ENCODE results near the gene IQSEC1.

IQSEC1 gene

DNA sequence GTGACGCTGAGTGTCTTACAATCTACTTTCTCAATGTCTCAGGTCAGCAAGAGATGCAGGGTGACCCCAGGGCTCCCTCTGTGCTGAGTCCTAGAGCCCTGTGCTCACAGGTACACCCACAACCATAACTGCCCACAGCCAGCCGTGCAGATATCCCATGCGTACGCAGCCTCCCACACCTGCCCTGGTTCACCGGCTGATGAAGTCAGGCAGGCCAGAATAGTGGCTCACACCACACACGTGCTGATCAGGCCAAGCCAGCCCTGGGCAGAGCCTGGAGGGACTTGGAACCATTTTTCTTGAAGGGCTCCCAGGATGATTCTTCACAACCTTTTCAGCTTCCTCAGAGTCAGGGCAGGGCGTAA lies 168.3 kb downstream of the IQSEC1 start:
- Histone ChIP-seq H3K4ac (ENCODE audit: low read length) (no peak overlapping the region), H4K8ac (ENCODE audit: low read depth, low read length) (no peak overlapping the region), H3K9ac (ENCODE audit: low read depth, low read length, poor library complexity) (peak overlapping the region; percentile 25), H3K27me3 (ENCODE audit: control insufficient read depth in 3 of 3, insufficient read depth in 3 of 3, low read depth in 1 of 3, low read length in 3 of 3) (no peaks in the 10 kb centered on the region), H3K4me2 (ENCODE audit: insufficient read depth, low read length, poor library complexity, severe bottlenecking) (no peak overlapping the region), H2BK12ac (ENCODE audit: low read length) (no peak overlapping the region), H3K23ac (ENCODE audit: low read depth, low read length, poor library complexity) (no peak overlapping the region), H3K9me3 (replicated peaks in 1 of 2; ENCODE audit: control insufficient read depth in 2 of 2, insufficient read depth in 1 of 2, low read depth in 1 of 2, low read length in 2 of 2) (no peaks in the 10 kb centered on the region), H3K27ac (replicated peaks; ENCODE audit: low read length) (no peak overlapping the region), H2AK5ac (ENCODE audit: low read depth, low read length) (no peak overlapping the region), H3K4me3 (ENCODE audit: low read length in 2 of 2) (no peak overlapping the region), H3K79me1 (ENCODE audit: low read depth, low read length) (no peaks in the 10 kb centered on the region), H3K14ac (ENCODE audit: low read length) (no peak overlapping the region), H3K36me3 (replicated peaks in 1 of 2; ENCODE audit: control insufficient read depth in 2 of 2, insufficient read depth in 2 of 2, low read length in 2 of 2) (peaks cover 41 to 92% of the 10 kb centered on the region in 2 donors), H4K91ac (ENCODE audit: low read depth, low read length, poor library complexity) (no peak overlapping the region), H2BK120ac (ENCODE audit: low read depth, low read length) (no peak overlapping the region), H2BK15ac (ENCODE audit: low read length) (no peak overlapping the region), H3K18ac (ENCODE audit: low read length) (no peak overlapping the region), H3K4me1 (ENCODE audit: control insufficient read depth in 2 of 2, insufficient read depth in 1 of 2, low read depth in 1 of 2, low read length in 2 of 2) (no peaks in the 10 kb centered on the region), H2BK5ac (ENCODE audit: low read length) (no peak overlapping the region), H2AFZ (ENCODE audit: low read length) (no peak overlapping the region)
- no CpG with 5 or more reads among the region's 7 CpGs for WGBS, 2 donors (ENCODE audit: extremely low coverage in 2 of 2, insufficient read length in 2 of 2, insufficient replicate concordance in 1 of 2)
- DNase-seq (ENCODE audit: low spot score): no peak

- no peak overlapping the region for H2BK15ac ChIP-seq (ENCODE audit: low read length)
- no peak overlapping the region for H3K18ac ChIP-seq (ENCODE audit: low read length)
- H4K8ac ChIP-seq (ENCODE audit: low read depth, low read length): no peak overlapping the region
- no peaks in the 10 kb centered on the region for H3K9me3 ChIP-seq (replicated peaks in 1 of 2; ENCODE audit: control insufficient read depth in 2 of 2, insufficient read depth in 1 of 2, low read depth in 1 of 2, low read length in 2 of 2)
- no peak overlapping the region for H3K4me3 ChIP-seq (ENCODE audit: low read length in 2 of 2)
- H2BK12ac ChIP-seq (ENCODE audit: low read length): no peak overlapping the region
- H3K4ac ChIP-seq (ENCODE audit: low read length): no peak overlapping the region
- H3K4me1 ChIP-seq (ENCODE audit: control insufficient read depth in 2 of 2, insufficient read depth in 1 of 2, low read depth in 1 of 2, low read length in 2 of 2): peaks cover 0 to under 1% of the 10 kb centered on the region in 2 donors
- H3K4me2 ChIP-seq (ENCODE audit: insufficient read depth, low read length, poor library complexity, severe bottlenecking): no peak overlapping the region
- H2BK5ac ChIP-seq (ENCODE audit: low read length): no peak overlapping the region
- H3K27me3 ChIP-seq (ENCODE audit: control insufficient read depth in 3 of 3, insufficient read depth in 3 of 3, low read depth in 1 of 3, low read length in 3 of 3): no peaks in the 10 kb centered on the region
- no peak overlapping the region for H3K23ac ChIP-seq (ENCODE audit: low read depth, low read length, poor library complexity)
- H2AFZ ChIP-seq (ENCODE audit: low read length): no peak overlapping the region
- no CpG with 5 or more reads among the region's 7 CpGs for whole genome bisulfite sequencing, 2 donors (ENCODE audit: extremely low coverage in 2 of 2, insufficient read length in 2 of 2, insufficient replicate concordance in 1 of 2)
- H3K9ac ChIP-seq (ENCODE audit: low read depth, low read length, poor library complexity): no peak overlapping the region
- H4K91ac ChIP-seq (ENCODE audit: low read depth, low read length, poor library complexity): no peak overlapping the region
- no peak overlapping the region for H3K14ac ChIP-seq (ENCODE audit: low read length)
- peaks cover 34 to 91% of the 10 kb centered on the region in 2 donors for H3K36me3 ChIP-seq (replicated peaks in 1 of 2; ENCODE audit: control insufficient read depth in 2 of 2, insufficient read depth in 2 of 2, low read length in 2 of 2)
- no peaks in the 10 kb centered on the region for H3K79me1 ChIP-seq (ENCODE audit: low read depth, low read length)
- H3K27ac ChIP-seq (replicated peaks; ENCODE audit: low read length): no peak overlapping the region
- no peak overlapping the region for H2BK120ac ChIP-seq (ENCODE audit: low read depth, low read length)
- no peak for DNase-seq (ENCODE audit: low spot score)
- H2AK5ac ChIP-seq (ENCODE audit: low read depth, low read length): no peak overlapping the region
Observed at GRCh38 chr3:12903881-12904280, 169.3 kb downstream of the IQSEC1 start.

DNA sequence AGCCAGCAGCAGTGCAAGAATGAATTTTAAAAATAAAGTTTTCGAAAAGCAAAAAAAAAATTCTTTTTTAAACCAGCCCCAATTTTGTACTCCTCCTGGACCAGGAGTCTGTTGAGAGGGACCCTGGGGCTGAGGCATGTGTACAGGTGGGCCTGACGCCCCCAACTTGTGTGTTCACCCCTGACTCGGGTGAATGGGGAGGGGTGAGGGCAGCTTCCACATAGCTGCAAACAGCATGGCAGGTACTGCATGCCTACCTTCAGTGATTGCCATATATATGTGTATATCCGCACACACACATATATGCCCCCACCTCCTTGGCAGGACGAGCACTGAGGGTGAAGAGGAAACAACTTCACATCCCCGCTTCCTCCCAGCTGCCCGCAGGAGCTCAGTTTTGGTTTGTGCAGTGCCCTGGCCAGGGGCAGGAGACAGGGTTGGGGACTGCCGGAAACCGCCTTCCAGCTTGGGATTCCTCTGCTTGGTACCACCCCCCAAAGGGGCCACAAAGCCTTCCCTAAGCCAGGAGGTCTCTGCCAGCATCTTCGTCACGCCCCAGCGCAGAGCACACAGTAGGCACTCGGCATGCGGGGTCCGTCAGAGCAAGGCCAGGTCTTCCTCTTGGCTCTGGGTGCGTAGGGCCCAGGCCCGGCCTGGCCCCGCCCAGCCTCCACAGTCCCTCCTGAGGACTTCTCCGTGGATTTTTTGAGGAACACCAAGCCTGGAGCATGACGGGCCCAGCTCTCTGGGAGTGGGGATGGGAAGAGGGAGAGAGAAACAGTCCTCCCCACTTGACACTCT lies 170.0 kb downstream of the IQSEC1 start:
- Histone ChIP-seq H3K4me1 (ENCODE audit: control insufficient read depth in 2 of 2, insufficient read depth in 1 of 2, low read depth in 1 of 2, low read length in 2 of 2) (peaks cover 0 to 2% of the 10 kb centered on the region in 2 donors), H3K18ac (ENCODE audit: low read length) (no peak overlapping the region), H2BK5ac (ENCODE audit: low read length) (peak overlapping the region; percentile 20), H4K8ac (ENCODE audit: low read depth, low read length) (no peak overlapping the region), H3K9ac (ENCODE audit: low read depth, low read length, poor library complexity) (peak overlapping the region; percentile 3), H3K4me3 (ENCODE audit: low read length in 2 of 2) (no peak overlapping the region), H4K91ac (ENCODE audit: low read depth, low read length, poor library complexity) (no peak overlapping the region), H2AK5ac (ENCODE audit: low read depth, low read length) (no peak overlapping the region), H3K27ac (replicated peaks; ENCODE audit: low read length) (no peak overlapping the region), H3K4ac (ENCODE audit: low read length) (no peak overlapping the region), H2AFZ (ENCODE audit: low read length) (no peak overlapping the region), H3K79me1 (ENCODE audit: low read depth, low read length) (no peaks in the 10 kb centered on the region), H3K27me3 (ENCODE audit: control insufficient read depth in 3 of 3, insufficient read depth in 3 of 3, low read depth in 1 of 3, low read length in 3 of 3) (no peaks in the 10 kb centered on the region), H2BK15ac (ENCODE audit: low read length) (no peak overlapping the region), H3K9me3 (replicated peaks in 1 of 2; ENCODE audit: control insufficient read depth in 2 of 2, insufficient read depth in 1 of 2, low read depth in 1 of 2, low read length in 2 of 2) (no peaks in the 10 kb centered on the region), H2BK120ac (ENCODE audit: low read depth, low read length) (no peak overlapping the region), H3K23ac (ENCODE audit: low read depth, low read length, poor library complexity) (peak overlapping the region; percentile 46), H3K14ac (ENCODE audit: low read length) (no peak overlapping the region), H3K36me3 (replicated peaks in 1 of 2; ENCODE audit: control insufficient read depth in 2 of 2, insufficient read depth in 2 of 2, low read length in 2 of 2) (peaks cover 28 to 89% of the 10 kb centered on the region in 2 donors), H2BK12ac (ENCODE audit: low read length) (no peak overlapping the region), H3K4me2 (ENCODE audit: insufficient read depth, low read length, poor library complexity, severe bottlenecking) (no peak overlapping the region)
- no CpG with 5 or more reads among the region's 20 CpGs for WGBS, 2 donors (ENCODE audit: extremely low coverage in 2 of 2, insufficient read length in 2 of 2, insufficient replicate concordance in 1 of 2)
- no peak for DNase-seq (ENCODE audit: low spot score)

- H3K18ac ChIP-seq (ENCODE audit: low read length): no peak overlapping the region
- no peak overlapping the region for H2BK120ac ChIP-seq (ENCODE audit: low read depth, low read length)
- H3K9me3 ChIP-seq (replicated peaks in 1 of 2; ENCODE audit: control insufficient read depth in 2 of 2, insufficient read depth in 1 of 2, low read depth in 1 of 2, low read length in 2 of 2): no peaks in the 10 kb centered on the region
- H2AFZ ChIP-seq (ENCODE audit: low read length): no peak overlapping the region
- H4K91ac ChIP-seq (ENCODE audit: low read depth, low read length, poor library complexity): no peak overlapping the region
- peaks cover 27 to 84% of the 10 kb centered on the region in 2 donors for H3K36me3 ChIP-seq (replicated peaks in 1 of 2; ENCODE audit: control insufficient read depth in 2 of 2, insufficient read depth in 2 of 2, low read length in 2 of 2)
- H3K4ac ChIP-seq (ENCODE audit: low read length): no peak overlapping the region
- no peak overlapping the region for H2AK5ac ChIP-seq (ENCODE audit: low read depth, low read length)
- H4K8ac ChIP-seq (ENCODE audit: low read depth, low read length): no peak overlapping the region
- no peak overlapping the region for H3K27ac ChIP-seq (replicated peaks; ENCODE audit: low read length)
- no peak overlapping the region for H3K23ac ChIP-seq (ENCODE audit: low read depth, low read length, poor library complexity)
- H2BK15ac ChIP-seq (ENCODE audit: low read length): no peak overlapping the region
- H3K4me3 ChIP-seq (ENCODE audit: low read length in 2 of 2): no peak overlapping the region
- H3K27me3 ChIP-seq (ENCODE audit: control insufficient read depth in 3 of 3, insufficient read depth in 3 of 3, low read depth in 1 of 3, low read length in 3 of 3): no peaks in the 10 kb centered on the region
- H3K9ac ChIP-seq (ENCODE audit: low read depth, low read length, poor library complexity): peak overlapping the region; percentile 72
- peak overlapping the region; percentile 20 for H2BK5ac ChIP-seq (ENCODE audit: low read length)
- H3K4me2 ChIP-seq (ENCODE audit: insufficient read depth, low read length, poor library complexity, severe bottlenecking): no peak overlapping the region
- peaks cover 0 to 4% of the 10 kb centered on the region in 2 donors for H3K4me1 ChIP-seq (ENCODE audit: control insufficient read depth in 2 of 2, insufficient read depth in 1 of 2, low read depth in 1 of 2, low read length in 2 of 2)
- no peak for DNase-seq (ENCODE audit: low spot score)
- WGBS, 2 donors (ENCODE audit: extremely low coverage in 2 of 2, insufficient read length in 2 of 2, insufficient replicate concordance in 1 of 2): no CpG with 5 or more reads among the region's 24 CpGs
- H3K79me1 ChIP-seq (ENCODE audit: low read depth, low read length): no peaks in the 10 kb centered on the region
- H3K14ac ChIP-seq (ENCODE audit: low read length): no peak overlapping the region
- no peak overlapping the region for H2BK12ac ChIP-seq (ENCODE audit: low read length)
Observed at GRCh38 chr3:12902181-12902999, 170.8 kb downstream of the IQSEC1 start.
